IMR-90 (cell line): Measurements from ENCODE around the gene VSIR.

Experiments
- CHD1 ChIP-seq: IDR thresholded peaks from 2 replicates; pipeline ENCODE4 v1.6.1; 2012; ENCODE audit warnings: low read depth, low read length, improper control_type of control experiment
- CTCF ChIP-seq: conservative IDR thresholded peaks from 2 replicates; pipeline ENCODE4 v1.5.1; 2012; ENCODE audit warnings: mild to moderate bottlenecking, low read depth, low read length, improper control_type of control experiment
- MXI1 ChIP-seq: IDR thresholded peaks from 2 replicates; pipeline ENCODE4 v1.6.1; 2012; ENCODE audit warnings: low read depth, mild to moderate bottlenecking, low read length, moderate library complexity, borderline replicate concordance
- POLR2A ChIP-seq: IDR thresholded peaks from 2 replicates; pipeline ENCODE4 v1.6.1; 2012; ENCODE audit warnings: mild to moderate bottlenecking, low read depth, low read length
- TF ChIP-seq, protein P1 (sequence below): fragments of 150-350 bp; IDR thresholded peaks from 2 replicates; pipeline ENCODE4 v1.6.1; 2016; ENCODE audit warnings: low read depth, mild to moderate bottlenecking, low read length, moderate library complexity, borderline replicate concordance
- TF ChIP-seq, protein P2 (sequence below): fragments of 150-350 bp; IDR thresholded peaks from 2 replicates; pipeline ENCODE4 v1.6.1; 2017; ENCODE audit warnings: mild to moderate bottlenecking, antibody characterized with exemption, low read length, low read depth

- TF ChIP-seq POLR2A (no peak), CTCF (no peak), MXI1 (no peak), CHD1 (no peak)
- TF ChIP-seq, protein P1, sequence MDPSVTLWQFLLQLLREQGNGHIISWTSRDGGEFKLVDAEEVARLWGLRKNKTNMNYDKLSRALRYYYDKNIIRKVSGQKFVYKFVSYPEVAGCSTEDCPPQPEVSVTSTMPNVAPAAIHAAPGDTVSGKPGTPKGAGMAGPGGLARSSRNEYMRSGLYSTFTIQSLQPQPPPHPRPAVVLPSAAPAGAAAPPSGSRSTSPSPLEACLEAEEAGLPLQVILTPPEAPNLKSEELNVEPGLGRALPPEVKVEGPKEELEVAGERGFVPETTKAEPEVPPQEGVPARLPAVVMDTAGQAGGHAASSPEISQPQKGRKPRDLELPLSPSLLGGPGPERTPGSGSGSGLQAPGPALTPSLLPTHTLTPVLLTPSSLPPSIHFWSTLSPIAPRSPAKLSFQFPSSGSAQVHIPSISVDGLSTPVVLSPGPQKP = no peak
- TF ChIP-seq, protein P2, sequence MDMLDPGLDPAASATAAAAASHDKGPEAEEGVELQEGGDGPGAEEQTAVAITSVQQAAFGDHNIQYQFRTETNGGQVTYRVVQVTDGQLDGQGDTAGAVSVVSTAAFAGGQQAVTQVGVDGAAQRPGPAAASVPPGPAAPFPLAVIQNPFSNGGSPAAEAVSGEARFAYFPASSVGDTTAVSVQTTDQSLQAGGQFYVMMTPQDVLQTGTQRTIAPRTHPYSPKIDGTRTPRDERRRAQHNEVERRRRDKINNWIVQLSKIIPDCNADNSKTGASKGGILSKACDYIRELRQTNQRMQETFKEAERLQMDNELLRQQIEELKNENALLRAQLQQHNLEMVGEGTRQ = no peak
Measured at GRCh38 chr10:71725249-71725648, 48.1 kb downstream of the VSIR start.
